HG03103 (cell line): Measurements from ENCODE around the gene ZSCAN20.

Experiments used
- ATAC-seq: cut with Tn5 transposase; IDR thresholded peaks from one replicate; pipeline ENCODE4 v1.9.1; 2021; ENCODE audit warnings: low read depth; ENCODE audit not compliant: unreplicated experiment

ZSCAN20 gene

DNA sequence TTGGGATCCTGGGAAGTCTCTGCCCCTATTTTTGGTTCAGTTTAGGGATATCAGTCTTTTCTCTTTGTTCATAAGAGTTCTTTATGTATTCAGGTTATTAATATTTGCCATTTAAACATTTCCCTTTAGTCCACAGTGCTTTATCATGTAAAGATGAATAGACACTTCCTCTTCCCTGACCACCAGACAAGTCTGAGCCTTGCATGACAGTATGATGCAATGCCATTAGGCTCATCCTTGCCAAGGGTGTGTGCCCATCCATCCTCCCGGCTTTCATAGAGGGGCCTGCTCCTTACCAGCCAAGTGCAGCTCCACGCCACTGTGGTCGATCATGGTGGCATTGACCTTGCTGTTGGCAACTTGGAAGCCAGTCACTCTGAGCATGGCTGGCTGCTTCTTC, 52.1 kb downstream of the ZSCAN20 start:
- no peak for ATAC-seq

- ATAC-seq: no peak
Measured at GRCh38 chr1:33527934-33528333, 55.5 kb downstream of the ZSCAN20 start.

DNA sequence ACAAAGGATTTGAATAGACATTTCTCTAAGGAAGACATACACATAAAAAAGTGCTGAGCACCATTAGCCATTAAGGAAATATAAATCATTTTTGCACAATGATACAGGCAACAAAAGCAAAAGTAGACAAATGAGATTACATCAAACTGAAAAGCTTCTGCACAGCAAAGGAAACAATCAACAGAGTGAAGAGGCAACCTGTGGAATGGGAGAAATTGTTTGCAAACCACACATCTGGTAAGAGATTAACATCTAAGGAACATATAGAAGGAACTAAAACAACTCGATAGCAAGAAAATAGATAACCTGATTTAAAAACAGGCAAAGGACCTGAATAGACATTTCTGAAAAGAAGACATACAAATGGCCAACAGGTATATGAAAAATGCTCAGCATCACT, 57.5 kb downstream of the ZSCAN20 start:
- ATAC-seq: no peak

GRCh38 chr1:33532250-33532649, 59.8 kb downstream of the ZSCAN20 start:
- ATAC-seq: no peak

- ATAC-seq: no peak
Measured at GRCh38 chr1:33532936-33533335, 60.5 kb downstream of the ZSCAN20 start.

- no peak for ATAC-seq
Measured at GRCh38 chr1:33535334-33535733, 62.9 kb downstream of the ZSCAN20 start.

GRCh38 chr1:33537885-33538284, 65.4 kb downstream of the ZSCAN20 start:
- no peak for ATAC-seq

- no peak for ATAC-seq
Measured at GRCh38 chr1:33541966-33542365, 69.5 kb downstream of the ZSCAN20 start.
